ENCODE measurements around the gene HNRNPU. TPM values are rescaled to one million over a fixed set of nuclear protein-coding genes. Genes with fewer than 3 reads are reported as not detected.
A peak's percentile ranks its signal among the peaks of the same experiment; 100 is the strongest.

Gene HNRNPU
- total and polyA plus RNA-seq, 2 of the 13 experiments (the other 11 are each of a cell fraction or from before 2014, with no cell fraction given), result 101 to 508 TPM

GRCh38 chr1:244817415-244817894 is 46.9 kb downstream of the HNRNPU start (continued):
- no peak for TF ChIP-seq HHEX (CRISPR knock-in tag; IDR thresholded peaks at IDR 0.05)
- no peak for TF ChIP-seq ZNF207 (IDR thresholded peaks at IDR 0.05; ENCODE audit: borderline replicate concordance)
- TF ChIP-seq FIP1L1 (IDR thresholded peaks at IDR 0.05; ENCODE audit: borderline replicate concordance, insufficient read depth, low read depth, low read length), result no peak
- TF ChIP-seq ZNF280D (CRISPR knock-in tag; IDR thresholded peaks at IDR 0.05), result peak; percentile 47; the same call in 1 of the 2 replicates
- TF ChIP-seq ATF5 (CRISPR knock-in tag; IDR thresholded peaks at IDR 0.05; ENCODE audit: low read depth), result no peak
- no peak for TF ChIP-seq RNF2 (conservative IDR thresholded peaks at IDR 0.05; ENCODE audit: low read depth)
- peak; percentile 90 for TF ChIP-seq ZNF460 (CRISPR knock-in tag; IDR thresholded peaks at IDR 0.05; ENCODE audit: borderline replicate concordance)
- TF ChIP-seq DDIT3 (CRISPR knock-in tag; IDR thresholded peaks at IDR 0.05), result no peak
- TF ChIP-seq UBTF (CRISPR knock-in tag; IDR thresholded peaks at IDR 0.05), result peak; percentile 16; the same call in 1 of the 2 replicates
- no peak for TF ChIP-seq HMGXB4 (CRISPR knock-in tag; IDR thresholded peaks at IDR 0.05; ENCODE audit: borderline replicate concordance in 1 of 2, low read depth in 1 of 2)
- TF ChIP-seq ZNF546 (CRISPR knock-in tag; conservative IDR thresholded peaks at IDR 0.05), result no peak
- no peak for TF ChIP-seq TARDBP (CRISPR knock-in tag; IDR thresholded peaks at IDR 0.05)
- TF ChIP-seq ZNF414 (CRISPR knock-in tag; IDR thresholded peaks at IDR 0.05), result no peak
- peak; percentile 53; the same call in 1 of the 2 replicates for TF ChIP-seq HDAC1 (CRISPR knock-in tag; IDR thresholded peaks at IDR 0.05)
- 0 out of 2 replicates have a peak, but pooled peaks have one; percentile 37 for TF ChIP-seq ATF2 (CRISPR knock-in tag; IDR thresholded peaks at IDR 0.05)

All from HepG2 (cell line).